Stimulated activated CD4-positive, alpha-beta T cell treated with anti-CD3 and anti-CD28 coated beads, Interleukin-1b, Interleukin-23, amount 100 ng/mL, for 1 hour (primary cell): Measurements from ENCODE around the gene CCDC32.

Experiments
- DNase-seq, 2 donors: peaks; one replicate each; pipeline ENCODE4 v3.0.0-alpha.2; 2020; ENCODE audit warnings: low read depth in 2 of 2

The CCDC32 gene

GRCh38 chr15:40565333-40566238 is 744 bp upstream of the CCDC32 start:
- no peak for DNase-seq

GRCh38 chr15:40563426-40563825 is 1.4 kb downstream of the CCDC32 start:
- DNase-seq: no peak

- no peak for DNase-seq
Observed at GRCh38 chr15:40562691-40563090, 2.2 kb downstream of the CCDC32 start.

- DNase-seq: no peak
Observed at GRCh38 chr15:40558952-40559742, 5.7 kb downstream of the CCDC32 start.

- no peak for DNase-seq
Observed at GRCh38 chr15:40555876-40556275, 9.0 kb downstream of the CCDC32 start.

GRCh38 chr15:40554161-40554525 is 10.7 kb downstream of the CCDC32 start:
- DNase-seq: no peak

GRCh38 chr15:40550341-40551037 is 14.4 kb downstream of the CCDC32 start:
- no peak for DNase-seq

- no peak for DNase-seq
Observed at GRCh38 chr15:40549894-40550293, 14.9 kb downstream of the CCDC32 start.

GRCh38 chr15:40548610-40549009 is 16.2 kb downstream of the CCDC32 start:
- DNase-seq: no peak

GRCh38 chr15:40545457-40545856 is 19.4 kb downstream of the CCDC32 start:
- no peak for DNase-seq

GRCh38 chr15:40543631-40544294 is 21.1 kb downstream of the CCDC32 start:
- DNase-seq: no peak

- no peak for DNase-seq
Observed at GRCh38 chr15:40543082-40543481, 21.8 kb downstream of the CCDC32 start.

GRCh38 chr15:40538976-40539375 is 25.9 kb downstream of the CCDC32 start:
- no peak for DNase-seq

GRCh38 chr15:40536501-40536900 is 28.3 kb downstream of the CCDC32 start:
- no peak for DNase-seq

GRCh38 chr15:40534371-40534770 is 30.5 kb downstream of the CCDC32 start:
- no peak for DNase-seq

GRCh38 chr15:40533763-40534364 is 31.0 kb downstream of the CCDC32 start:
- no peak for DNase-seq

GRCh38 chr15:40528801-40529200 is 36.0 kb downstream of the CCDC32 start:
- DNase-seq: no peak

- no peak for DNase-seq
Observed at GRCh38 chr15:40525855-40526254, 39.0 kb downstream of the CCDC32 start.

GRCh38 chr15:40523611-40524010 is 41.2 kb downstream of the CCDC32 start:
- no peak for DNase-seq

- no peak for DNase-seq
Observed at GRCh38 chr15:40516322-40516721, 48.5 kb downstream of the CCDC32 start.

- DNase-seq: no peak
Observed at GRCh38 chr15:40513609-40514008, 51.2 kb downstream of the CCDC32 start.
